Fibroblast of skin of abdomen (primary cell): Measurements from ENCODE around the gene BRINP2. TPM values are rescaled to one million over a fixed set of nuclear protein-coding genes. Genes with fewer than 3 reads are reported as not detected.

Source experiments
- DNase-seq: peaks from one replicate; pipeline ENCODE4 v3.0.0-alpha.2; 2013
- polyA plus RNA-seq, 2 experiments: library from polyadenylated mRNA; unstranded; fragments of 120-200 nt; gene quantifications; one replicate each; pipeline ENCODE4 v1.2.1, GENCODE V29; 2013; ENCODE audit not compliant: insufficient read length in 2 of 2

BRINP2 gene, protein sequence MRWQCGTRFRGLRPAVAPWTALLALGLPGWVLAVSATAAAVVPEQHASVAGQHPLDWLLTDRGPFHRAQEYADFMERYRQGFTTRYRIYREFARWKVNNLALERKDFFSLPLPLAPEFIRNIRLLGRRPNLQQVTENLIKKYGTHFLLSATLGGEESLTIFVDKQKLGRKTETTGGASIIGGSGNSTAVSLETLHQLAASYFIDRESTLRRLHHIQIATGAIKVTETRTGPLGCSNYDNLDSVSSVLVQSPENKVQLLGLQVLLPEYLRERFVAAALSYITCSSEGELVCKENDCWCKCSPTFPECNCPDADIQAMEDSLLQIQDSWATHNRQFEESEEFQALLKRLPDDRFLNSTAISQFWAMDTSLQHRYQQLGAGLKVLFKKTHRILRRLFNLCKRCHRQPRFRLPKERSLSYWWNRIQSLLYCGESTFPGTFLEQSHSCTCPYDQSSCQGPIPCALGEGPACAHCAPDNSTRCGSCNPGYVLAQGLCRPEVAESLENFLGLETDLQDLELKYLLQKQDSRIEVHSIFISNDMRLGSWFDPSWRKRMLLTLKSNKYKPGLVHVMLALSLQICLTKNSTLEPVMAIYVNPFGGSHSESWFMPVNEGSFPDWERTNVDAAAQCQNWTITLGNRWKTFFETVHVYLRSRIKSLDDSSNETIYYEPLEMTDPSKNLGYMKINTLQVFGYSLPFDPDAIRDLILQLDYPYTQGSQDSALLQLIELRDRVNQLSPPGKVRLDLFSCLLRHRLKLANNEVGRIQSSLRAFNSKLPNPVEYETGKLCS
- 0.27 TPM for polyA plus RNA-seq (2013, experiment 1 of 2; ENCODE audit: insufficient read length)
- 0.20 TPM for polyA plus RNA-seq (2013, experiment 2 of 2; ENCODE audit: insufficient read length)

DNA sequence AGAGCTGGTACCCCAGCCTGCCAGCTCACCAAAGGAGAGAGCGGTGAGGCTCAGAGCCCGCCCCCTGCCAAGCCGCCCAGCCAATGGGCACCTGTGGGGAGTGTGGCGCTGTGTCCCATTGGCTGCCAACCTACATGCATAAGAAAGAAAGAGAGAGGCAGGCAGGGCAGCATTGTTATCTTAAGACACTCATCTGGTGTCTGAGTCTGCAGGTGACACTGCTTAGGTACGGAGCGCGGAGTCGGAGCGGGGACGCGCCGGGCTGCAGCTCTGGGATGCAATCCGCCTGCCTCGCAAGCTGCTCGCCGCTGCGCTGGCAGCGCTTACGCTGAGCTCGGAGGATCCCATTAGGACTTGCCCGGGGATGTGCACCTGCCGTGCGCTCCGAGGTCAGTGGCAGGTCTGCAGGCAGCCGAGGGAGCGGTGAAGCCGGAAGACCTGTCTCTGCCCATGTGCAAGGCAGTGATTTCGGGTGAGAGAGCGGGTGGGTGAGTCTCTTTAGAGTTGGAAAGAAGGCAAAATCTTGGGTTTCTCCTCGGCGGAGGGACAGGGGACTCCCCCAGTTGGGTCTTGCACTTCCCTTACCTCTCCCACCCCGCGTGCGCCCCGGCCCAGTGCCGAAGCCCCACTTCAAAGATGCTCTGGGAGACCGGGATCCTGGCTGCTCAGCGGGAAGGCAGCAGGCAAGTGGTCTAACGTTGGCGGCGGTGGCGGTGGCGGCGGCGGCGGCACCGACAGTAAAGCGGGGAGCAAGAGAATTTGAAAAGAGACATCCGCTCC, at the start of gene BRINP2:
Gene BRINP2 (plus strand): TSS at position 203 of the 780 bp plus-strand sequence. CDS start 58,919 bp downstream, outside the sequence.
- DNase-seq, result peak; percentile 25

DNA sequence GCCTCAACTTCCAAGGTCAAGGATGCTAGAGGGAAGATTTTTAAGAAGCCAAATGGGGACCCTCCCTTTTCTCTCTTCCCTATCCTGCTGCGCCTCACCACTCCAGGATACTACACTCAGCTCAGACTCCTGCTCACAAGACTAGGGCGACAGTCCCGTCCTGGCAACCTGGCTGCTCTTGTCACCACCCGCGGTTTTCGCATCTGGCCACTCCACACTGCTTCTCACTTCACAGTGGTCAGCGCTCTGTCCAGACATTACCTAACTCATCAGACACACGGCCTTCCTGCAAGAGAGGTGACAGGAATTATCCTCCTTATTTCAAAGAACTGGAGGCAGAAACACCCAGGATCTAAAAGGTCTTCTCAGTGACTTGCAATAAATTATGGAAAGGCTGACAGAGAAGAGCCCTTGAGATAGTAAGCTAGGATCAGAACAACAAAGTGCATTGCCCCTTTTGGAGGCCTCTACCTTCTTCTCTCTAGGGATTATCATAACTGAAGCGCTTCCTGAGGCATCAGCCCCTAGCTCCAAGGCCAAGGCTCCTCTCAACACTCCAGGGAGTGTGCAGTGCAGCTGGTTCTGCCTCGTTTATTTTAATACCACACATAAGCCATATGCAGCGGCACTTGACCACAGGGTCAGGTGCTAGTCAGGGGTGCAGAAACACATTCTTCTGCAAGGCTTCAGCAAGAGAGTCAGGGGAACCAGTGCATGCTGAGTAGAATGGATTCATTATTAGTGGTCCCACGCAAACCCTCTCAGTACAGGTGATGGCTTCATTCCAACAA, 48.1 kb upstream of the BRINP2 start:
- DNase-seq, result no peak

DNA sequence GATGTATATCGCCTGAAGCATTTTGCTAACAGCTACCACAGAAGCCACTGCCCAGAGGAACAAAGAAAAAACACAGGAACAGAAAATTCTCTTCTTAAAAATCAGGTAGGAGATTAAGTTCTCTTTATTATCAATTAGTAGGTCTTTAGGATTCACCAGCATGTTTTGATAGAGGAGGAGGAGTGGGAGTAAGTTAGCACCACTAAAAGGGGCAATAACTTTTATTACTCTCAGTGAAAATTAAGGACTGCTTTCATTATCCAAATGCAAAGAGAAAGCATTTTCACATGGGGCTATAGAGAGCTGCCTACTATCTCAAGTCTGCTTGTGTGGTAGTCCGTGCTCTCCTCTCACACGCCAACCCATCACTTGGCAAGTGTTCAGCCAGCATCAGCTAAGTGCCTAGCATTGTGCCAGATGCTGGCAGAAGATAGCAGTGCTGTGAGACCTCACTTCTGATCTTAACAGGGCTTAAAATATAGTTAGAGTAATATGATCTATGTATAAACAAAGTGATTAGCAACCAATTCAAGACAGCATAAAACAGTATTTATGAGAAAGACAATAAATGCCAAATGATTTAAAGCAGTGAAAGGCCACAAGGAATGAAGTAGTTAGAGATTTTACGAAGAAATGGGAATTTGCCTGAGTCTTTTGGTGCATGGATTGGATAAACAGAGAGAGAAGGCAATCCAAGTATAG, 46.0 kb upstream of the BRINP2 start:
- no peak for DNase-seq

DNA sequence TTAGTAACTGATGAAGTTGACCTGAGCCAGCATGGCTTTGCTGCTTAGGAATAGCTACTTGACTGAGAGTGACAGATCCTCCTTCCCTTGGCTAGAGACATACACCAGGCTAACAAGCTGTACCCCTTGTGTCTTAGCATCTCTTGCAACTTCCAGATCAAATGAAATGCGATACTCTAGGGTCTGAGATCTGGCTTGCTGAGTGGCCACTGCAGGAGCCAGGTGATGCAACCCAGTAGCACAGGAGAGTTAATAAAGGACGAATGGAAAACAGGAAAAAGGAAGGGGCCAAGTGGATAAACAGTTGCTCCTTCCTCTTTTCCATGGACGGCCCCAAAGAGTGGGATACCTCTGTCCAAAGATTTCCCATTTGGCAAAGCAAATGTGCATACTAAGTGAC, 44.5 kb upstream of the BRINP2 start:
- no peak for DNase-seq

DNA sequence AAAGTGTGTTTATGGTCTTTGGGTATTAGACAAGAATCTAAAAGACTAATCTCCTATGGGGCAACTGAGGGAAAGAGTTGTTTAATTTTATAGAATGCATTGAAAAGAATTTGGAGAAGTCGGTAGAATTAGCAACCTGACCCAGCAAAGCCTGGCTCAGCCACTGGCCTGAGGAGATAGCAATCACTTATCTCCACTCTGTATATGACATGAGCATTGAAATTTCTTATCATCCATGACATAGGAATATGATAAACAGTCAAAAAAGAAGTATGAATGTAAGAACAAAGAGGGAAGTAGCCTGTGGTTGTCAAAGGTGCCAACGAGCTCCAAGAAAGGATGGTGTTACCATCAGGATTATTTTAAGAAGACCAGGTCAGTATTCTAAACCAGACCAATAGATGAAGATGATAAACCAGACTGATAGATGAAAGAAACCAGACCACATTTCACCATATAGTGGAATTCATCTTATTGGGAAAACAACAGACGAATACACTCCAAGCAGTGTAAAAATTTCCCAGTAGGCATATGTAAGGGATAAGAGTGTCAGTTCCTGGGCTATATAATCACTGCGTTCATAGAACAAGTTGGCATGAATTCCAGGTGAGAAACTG, 42.0 kb upstream of the BRINP2 start:
- DNase-seq, result no peak

DNA sequence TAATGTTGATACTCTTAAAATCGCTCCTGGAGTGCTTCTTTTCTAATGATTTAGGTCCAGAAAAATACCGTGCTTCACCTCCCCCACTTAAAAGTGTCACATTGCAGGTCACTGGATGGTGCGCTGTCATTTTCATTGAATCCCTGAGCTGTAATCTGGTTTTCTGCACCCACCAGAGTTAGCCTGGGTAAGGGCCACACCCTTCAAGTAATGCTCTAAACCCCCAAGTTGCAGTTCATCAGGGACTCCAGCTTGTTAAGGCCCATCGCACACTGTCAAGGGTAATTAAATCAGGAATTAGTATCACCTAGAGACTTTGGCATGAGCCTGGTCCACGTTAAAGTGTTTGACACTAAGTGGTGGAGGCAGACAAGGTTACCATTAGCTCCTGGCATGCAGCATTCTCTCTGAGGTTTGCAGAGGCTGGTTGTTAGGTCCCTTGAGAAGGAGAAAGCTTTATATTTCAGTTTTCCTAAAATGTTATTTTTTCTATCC, 40.3 kb upstream of the BRINP2 start:
- no peak for DNase-seq

DNA sequence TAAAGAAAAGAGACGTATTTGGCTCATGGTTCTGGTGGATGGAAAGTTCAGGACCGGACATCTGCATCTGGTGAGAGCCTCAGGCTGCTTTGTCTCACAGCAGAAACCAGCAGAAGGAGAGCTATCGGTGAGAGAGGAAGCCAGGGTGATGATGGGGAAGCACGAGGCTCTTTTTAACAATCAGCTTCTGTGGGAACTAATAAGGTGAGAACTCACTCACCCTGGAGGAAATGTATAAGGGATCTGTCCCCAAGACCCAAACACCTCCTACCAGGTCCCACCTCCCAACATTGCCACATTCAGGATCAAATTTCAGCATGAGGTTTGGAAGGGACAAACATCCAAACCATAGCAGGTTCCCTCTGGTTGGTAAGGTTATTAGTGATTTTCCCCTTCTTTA, 39.0 kb upstream of the BRINP2 start:
- DNase-seq, result no peak

DNA sequence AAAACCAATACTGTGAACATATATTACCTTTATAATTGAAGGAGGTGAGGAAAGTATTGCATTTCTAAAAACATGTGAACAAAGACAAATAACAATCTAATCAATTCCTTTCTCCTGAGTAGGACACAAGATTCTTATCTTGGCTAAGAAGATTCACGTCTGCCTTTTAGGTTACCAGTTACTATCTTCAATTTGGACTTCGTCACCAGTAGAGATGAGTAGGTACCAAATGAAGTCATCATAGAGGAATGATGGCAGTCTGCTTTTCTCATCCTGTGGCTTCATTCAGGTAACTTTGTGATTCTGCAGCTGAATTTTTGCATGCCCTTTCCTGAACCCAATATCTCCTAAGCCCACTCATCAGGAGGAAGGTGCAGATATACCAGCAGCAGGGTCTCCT, 38.6 kb upstream of the BRINP2 start:
- DNase-seq, result no peak

DNA sequence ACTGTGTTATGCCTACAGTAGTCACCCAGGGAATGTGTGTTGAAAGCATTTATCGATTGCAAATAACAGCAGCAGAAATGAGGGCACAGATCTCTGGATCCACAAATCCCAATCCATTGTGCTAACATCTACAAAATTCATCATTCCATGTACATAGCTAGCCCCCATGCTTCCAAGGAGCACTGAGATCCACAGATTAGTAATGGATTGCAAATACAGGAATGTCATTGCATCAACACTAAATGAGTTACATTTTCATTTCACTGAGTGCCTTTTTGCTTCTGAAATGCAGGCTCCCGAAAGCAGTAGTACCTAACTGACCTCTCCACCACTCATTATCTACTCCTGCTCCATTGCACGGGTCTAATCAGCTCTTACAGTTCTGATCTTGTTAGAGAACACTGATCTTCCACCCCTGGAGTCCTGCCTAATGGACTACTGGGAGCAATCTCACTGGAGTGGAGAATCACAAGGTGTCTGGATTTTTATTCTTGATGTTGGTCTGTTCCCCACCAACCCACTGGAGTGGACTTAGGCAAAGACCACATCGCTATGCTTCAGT, 36.7 kb upstream of the BRINP2 start:
- peak; percentile 37 for DNase-seq

DNA sequence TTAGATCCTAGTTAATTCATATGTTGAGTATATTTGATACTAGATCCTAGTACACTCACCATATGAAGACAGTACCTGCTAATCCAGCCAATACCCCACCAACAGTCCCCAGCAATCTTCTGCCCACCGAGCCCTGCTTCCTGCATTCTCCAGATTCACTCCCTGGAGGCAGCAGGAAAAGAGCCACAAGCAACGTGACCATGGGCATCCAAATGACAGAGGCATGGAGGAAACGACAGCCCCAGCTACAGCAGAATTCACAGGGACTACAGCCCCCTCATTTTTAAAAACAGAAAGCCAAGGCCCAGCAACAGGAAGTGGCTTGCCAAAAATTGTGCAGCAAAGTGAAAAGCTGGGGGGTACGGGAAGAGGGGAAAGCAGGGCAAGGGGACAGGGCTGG, 35.5 kb upstream of the BRINP2 start:
- DNase-seq, result no peak

DNA sequence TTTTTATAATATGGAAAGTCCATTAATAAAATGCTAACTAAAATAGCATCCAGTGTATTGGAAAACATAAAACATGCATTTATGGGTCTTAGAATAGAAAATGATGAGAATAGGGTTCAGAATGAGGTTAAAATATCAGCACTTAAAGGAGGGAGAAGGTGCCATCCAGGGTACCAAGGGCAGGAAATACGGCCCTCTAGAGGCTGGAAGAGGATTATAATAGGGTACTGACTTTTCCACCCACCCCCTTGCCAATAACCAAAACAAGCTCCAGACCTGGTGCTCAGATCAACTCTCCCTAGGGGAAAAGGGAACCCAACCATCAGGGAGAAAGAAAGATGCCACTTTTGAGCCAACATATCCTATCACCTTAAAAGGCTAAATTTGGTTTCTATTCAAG, 32.9 kb upstream of the BRINP2 start:
- no peak for DNase-seq

DNA sequence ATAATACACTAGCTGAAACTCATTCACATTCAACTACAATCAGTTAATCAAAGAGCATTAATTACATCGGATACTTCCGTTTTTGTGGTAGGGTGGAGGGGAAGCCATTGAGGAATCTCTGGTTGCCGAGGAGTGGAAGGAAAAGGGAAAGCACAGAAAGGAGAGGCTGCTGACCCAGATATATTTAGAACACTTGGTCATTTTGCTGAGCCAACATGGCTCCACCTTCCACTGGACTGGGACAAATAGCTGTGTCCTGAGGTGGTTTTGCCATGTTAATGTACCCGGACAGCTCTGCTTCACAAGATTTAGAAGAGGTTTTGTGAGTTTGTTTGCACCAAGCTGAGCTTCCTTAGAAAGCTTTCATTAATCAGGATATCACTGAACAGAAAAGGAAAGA, 32.4 kb upstream of the BRINP2 start:
- DNase-seq, result no peak

DNA sequence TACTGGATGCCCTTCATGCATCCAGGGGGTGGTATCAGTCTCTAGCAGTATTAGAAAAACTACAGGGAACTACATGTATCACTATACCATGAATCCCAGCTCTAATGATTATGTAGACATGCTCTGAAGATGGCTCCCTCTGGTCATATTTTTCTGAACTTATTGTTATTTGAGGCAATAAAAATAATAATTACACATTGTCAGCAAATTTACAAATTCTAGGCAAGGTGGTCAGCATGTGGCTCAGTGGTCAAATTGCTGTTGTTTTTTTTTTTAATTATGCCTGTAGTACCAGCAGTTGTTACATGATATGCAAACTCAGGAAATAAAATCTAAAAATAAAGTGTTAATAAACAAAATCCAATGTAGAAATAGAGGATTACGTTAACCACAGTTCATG, 28.7 kb upstream of the BRINP2 start:
- no peak for DNase-seq

DNA sequence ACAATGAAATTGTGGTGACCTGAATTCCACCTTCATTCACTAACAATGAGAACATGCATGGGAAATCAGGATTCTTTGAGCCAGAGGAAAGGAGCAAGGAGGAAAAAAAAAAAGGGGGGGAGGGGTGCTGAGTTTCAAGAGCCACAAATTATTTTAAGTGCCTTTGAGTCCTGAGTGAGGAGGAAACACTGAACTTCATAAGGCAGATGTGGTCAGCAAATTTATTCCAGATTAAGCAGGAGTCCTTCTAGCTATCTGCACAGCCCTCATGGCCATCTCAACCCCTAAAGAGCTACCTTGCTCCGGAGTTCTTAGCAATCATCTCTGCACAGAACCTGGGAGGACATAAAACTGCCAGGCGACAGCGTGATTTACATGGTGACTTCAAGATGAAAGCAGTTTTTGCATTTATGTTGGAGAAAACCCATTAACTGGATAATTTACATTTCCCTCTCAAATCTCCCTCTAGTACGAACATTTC, 27.9 kb upstream of the BRINP2 start:
- peak; percentile 52 for DNase-seq

DNA sequence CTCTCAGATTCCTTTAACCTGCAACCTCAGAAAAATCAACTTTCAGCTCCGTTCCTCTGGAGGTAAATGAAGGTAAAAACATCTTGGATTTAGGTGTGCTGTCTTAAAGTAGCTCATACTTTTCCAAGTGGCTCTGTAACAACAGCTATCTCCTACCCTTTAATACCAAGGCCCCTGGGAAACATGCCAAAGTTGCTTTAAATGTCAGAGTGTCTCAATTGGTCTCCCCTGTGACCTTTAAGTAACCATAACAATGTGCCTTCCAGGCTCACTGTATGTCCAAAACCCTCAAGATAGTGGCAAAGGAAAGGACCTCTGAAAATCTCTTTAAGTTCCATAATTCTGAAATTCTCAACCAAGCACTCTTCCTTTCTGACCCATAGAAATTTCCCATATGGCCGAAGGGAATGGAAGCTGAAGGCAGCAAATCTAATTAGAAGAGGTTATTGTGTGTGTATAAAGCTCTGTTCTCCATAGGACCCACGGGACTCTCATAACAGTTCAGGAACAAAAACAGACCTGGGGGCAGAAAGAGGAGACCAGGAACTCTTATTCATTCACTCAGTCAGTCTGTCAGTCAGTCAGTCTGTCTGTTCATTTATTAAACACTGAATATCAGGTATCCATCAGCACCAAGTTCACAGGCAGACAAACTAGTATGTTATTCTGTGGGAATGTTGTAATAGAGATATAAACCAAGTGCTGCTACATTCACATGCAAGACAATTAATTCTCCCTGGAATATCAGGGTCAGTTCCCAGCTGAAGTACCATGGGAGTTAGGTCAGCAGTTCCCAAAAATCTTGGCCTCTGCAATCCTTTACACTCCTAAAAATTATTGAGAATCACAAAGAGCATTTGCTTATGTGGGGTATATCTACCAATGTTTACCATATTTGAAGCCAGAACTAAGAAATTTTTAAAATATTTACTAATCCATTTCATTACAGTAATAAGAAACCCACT, 25.4 kb upstream of the BRINP2 start:
- no peak for DNase-seq

DNA sequence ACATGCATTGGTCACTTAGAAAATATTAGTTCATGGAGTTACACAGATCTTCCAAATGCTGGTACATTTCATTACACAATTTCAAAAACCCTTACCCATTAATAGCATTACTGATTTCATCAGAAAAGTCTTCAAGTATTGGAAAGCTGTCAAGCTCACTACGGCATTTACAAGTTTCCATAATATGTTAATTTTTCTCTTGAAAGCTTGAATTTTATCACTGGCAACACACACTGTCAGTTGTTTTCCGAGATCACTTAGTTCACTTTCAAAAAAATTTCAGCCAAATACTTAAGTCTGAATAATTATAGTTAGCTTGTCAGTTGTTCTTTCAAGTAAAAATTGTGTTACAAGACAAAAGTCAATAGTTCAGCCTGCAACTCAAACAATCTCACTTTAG, 24.3 kb upstream of the BRINP2 start:
- DNase-seq, result no peak

DNA sequence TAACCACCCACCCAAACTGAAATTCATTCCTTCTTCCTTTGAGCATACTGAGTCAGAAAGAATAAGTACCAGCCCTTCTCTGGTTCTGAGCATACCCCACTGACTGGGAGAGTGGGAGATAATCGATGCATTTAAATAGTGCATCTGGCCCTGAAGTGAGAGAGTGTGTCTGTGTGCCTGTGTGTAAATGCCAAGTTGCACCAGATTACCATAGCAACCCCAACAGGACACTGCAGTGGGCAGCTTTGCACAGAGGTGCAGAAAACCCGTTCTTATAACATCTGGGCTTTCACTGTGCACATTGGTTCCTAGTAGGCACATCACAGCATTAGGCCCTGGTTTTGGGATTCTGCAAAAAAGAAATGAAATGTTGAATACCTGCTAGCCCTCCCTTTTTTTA, 8.5 kb upstream of the BRINP2 start:
- DNase-seq, result no peak

DNA sequence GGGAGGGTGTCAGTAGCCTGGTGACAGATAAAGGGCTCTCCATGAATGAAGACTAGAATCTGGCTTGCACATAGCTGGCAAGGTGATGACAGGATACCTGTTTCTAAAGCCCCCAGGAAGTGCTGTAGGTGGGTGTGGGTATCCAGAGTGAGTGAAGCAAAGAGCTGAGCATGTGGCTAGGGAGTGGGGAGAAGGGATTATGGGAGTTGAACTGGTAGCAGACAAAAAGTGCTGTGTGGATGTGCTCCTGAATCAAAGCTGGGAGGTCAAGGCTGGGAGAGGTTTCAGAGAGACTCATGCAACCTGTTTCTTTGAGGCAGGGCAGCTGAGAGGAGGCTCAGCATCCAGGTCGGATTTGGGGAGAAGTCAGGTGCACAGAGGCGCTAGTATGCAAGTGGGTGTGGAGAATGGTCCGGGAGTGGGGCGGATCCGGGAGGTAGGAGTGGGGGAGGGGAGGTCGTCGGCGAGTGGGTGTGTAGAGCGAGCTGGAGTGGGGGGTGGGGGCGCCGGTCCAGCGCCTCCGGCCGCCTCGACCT, 6.8 kb upstream of the BRINP2 start:
- no peak for DNase-seq
